Measurements from ENCODE around the gene SLAIN1.

- no peak for TF ChIP-seq CTCF (IDR thresholded peaks at IDR 0.05)
- TF ChIP-seq POLR2A (IDR thresholded peaks at IDR 0.05), result no peak
Observed at GRCh38 chr13:77760893-77761292, 63.4 kb downstream of the SLAIN1 start.
